ENCODE measurements around the gene ACD. TPM values are rescaled to one million over a fixed set of nuclear protein-coding genes. Genes with fewer than 3 reads are reported as not detected.

The ACD gene
- total and polyA plus RNA-seq, 2 of the 4 experiments (the other 2 are of a cell fraction): 15.6 to 31.1 TPM

DNA sequence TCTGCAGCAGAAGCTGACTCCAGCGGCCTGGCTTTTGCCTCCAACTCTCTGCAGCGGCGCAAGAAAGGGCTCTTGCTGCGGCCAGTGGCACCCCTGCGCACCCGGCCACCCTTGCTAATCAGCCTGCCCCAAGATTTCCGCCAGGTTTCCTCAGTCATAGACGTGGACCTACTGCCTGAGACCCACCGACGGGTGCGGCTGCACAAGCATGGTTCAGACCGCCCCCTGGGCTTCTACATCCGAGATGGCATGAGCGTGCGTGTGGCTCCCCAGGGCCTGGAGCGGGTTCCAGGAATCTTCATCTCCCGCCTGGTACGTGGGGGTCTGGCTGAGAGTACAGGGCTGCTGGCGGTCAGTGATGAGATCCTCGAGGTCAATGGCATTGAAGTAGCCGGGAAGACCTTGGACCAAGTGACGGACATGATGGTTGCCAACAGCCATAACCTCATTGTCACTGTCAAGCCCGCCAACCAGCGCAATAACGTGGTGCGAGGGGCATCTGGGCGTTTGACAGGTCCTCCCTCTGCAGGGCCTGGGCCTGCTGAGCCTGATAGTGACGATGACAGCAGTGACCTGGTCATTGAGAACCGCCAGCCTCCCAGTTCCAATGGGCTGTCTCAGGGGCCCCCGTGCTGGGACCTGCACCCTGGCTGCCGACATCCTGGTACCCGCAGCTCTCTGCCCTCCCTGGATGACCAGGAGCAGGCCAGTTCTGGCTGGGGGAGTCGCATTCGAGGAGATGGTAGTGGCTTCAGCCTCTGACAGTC is 2.0 kb upstream of the ACD start:
- H2BK120ac ChIP-seq (ENCODE audit: low read depth, low read length): no peak overlapping the region
- H3K14ac ChIP-seq (replicated peaks; ENCODE audit: low read depth, low read length): no peak overlapping the region
- dilution Hi-C loops (cut with HindIII; ENCODE audit: low sequenced_read_pairs, unreplicated experiment) (no loop called here), in situ Hi-C loops (cut with MboI; ENCODE audit: low sequenced_read_pairs) (loop anchor here (10.0 kb wide), 1 partner anchor 137 kb away; the partner anchor contains the start of gene RIPOR1), intact Hi-C loops (cut with micrococcal nuclease) (no loop called here)
- no peak overlapping the region for H3K4ac ChIP-seq (ENCODE audit: low read depth, low read length)
- no peak overlapping the region for H3K4me3 ChIP-seq (ENCODE audit: insufficient read depth, low read depth, low read length)
- no peak overlapping the region for H2AFZ ChIP-seq (replicated peaks; ENCODE audit: low read length, poor library complexity)
- peaks cover 11% of the 10 kb centered on the region for H3K4me1 ChIP-seq (ENCODE audit: control insufficient read depth, insufficient read depth, low read length)
- H3K56ac ChIP-seq (ENCODE audit: extremely low read depth, insufficient read depth, low read length): no peak overlapping the region
- H2BK20ac ChIP-seq (ENCODE audit: low read depth, low read length): no peak overlapping the region
- 95% methylated on average over 28 of the region's 34 CpGs; no CpG with 5 or more reads in 1 of the 2 experiments for WGBS, 2 experiments (ENCODE audit: extremely low coverage in 2 of 2, insufficient read length in 1 of 2)
- no peak for DNase-seq
- H3K9me3 ChIP-seq (ENCODE audit: control insufficient read depth, insufficient read depth, low read length): no peaks in the 10 kb centered on the region
- H3K4me2 ChIP-seq (ENCODE audit: low read depth, low read length): no peak overlapping the region
- no TSS peak for BruUV-seq (replicated peaks)
- H3K27ac ChIP-seq (ENCODE audit: insufficient read depth, low read length): no peak overlapping the region
- no peak overlapping the region for H4K5ac ChIP-seq (ENCODE audit: low read depth, low read length)
- H4K91ac ChIP-seq (ENCODE audit: insufficient read depth, low read depth, low read length): no peak overlapping the region
- H2AK9ac ChIP-seq (replicated peaks; ENCODE audit: low read depth, low read length, poor library complexity): no peak overlapping the region
- no peak overlapping the region for H2AK5ac ChIP-seq (ENCODE audit: low read depth, low read length)
- H2BK15ac ChIP-seq (ENCODE audit: low read depth, low read length): no peak overlapping the region
- H4K20me1 ChIP-seq (ENCODE audit: insufficient read depth, low read length): peaks cover 5% of the 10 kb centered on the region
- TF ChIP-seq USF2 (IDR thresholded peaks at IDR 0.05; ENCODE audit: low read depth, low read length) (no peak), CEBPB (IDR thresholded peaks at IDR 0.05; ENCODE audit: low read depth, low read length) (no peak), POLR2A (IDR thresholded peaks at IDR 0.05; ENCODE audit: low read depth, low read length) (no peak), RAD21 (IDR thresholded peaks at IDR 0.05; ENCODE audit: low read length) (no peak), RFX5 (IDR thresholded peaks at IDR 0.05; ENCODE audit: low read depth, low read length) (no peak), MAFK (IDR thresholded peaks at IDR 0.05; ENCODE audit: low read depth, low read length) (no peak), BHLHE40 (IDR thresholded peaks at IDR 0.05; ENCODE audit: low read depth, low read length) (no peak), SMC3 (IDR thresholded peaks at IDR 0.05; ENCODE audit: low read depth, low read length) (no peak), RCOR1 (IDR thresholded peaks at IDR 0.05; ENCODE audit: insufficient replicate concordance, low read length) (no peak), CHD1 (IDR thresholded peaks at IDR 0.05; ENCODE audit: low read depth, low read length) (no peak), MAZ (IDR thresholded peaks at IDR 0.05; ENCODE audit: borderline replicate concordance, low read depth, low read length) (no peak)
- TF ChIP-seq, protein P1, sequence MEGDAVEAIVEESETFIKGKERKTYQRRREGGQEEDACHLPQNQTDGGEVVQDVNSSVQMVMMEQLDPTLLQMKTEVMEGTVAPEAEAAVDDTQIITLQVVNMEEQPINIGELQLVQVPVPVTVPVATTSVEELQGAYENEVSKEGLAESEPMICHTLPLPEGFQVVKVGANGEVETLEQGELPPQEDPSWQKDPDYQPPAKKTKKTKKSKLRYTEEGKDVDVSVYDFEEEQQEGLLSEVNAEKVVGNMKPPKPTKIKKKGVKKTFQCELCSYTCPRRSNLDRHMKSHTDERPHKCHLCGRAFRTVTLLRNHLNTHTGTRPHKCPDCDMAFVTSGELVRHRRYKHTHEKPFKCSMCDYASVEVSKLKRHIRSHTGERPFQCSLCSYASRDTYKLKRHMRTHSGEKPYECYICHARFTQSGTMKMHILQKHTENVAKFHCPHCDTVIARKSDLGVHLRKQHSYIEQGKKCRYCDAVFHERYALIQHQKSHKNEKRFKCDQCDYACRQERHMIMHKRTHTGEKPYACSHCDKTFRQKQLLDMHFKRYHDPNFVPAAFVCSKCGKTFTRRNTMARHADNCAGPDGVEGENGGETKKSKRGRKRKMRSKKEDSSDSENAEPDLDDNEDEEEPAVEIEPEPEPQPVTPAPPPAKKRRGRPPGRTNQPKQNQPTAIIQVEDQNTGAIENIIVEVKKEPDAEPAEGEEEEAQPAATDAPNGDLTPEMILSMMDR (conservative IDR thresholded peaks at IDR 0.05; ENCODE audit: low read depth, low read length): no peak
- no peak overlapping the region for H3K9ac ChIP-seq (ENCODE audit: low read depth, low read length)
- no peak overlapping the region for H3K18ac ChIP-seq (ENCODE audit: low read depth, low read length)
- ATAC-seq (ENCODE audit: low read depth): no peak
- H4K8ac ChIP-seq (ENCODE audit: low read depth in 2 of 2, low read length in 2 of 2): no peak overlapping the region
- ChIA-PET POLR2A (ENCODE audit: unreplicated experiment) (no interaction called here), CTCF (no interaction called here)
- peaks cover 11 to 32% of the 10 kb centered on the region in 2 experiments for H3K79me1 ChIP-seq (ENCODE audit: low read depth in 1 of 2, low read length in 2 of 2)
- H3K23ac ChIP-seq (ENCODE audit: low read depth, low read length): no peak overlapping the region
- H3K9me1 ChIP-seq (ENCODE audit: insufficient read depth, low read length): peaks cover 4% of the 10 kb centered on the region
- H2BK5ac ChIP-seq (ENCODE audit: low read depth, low read length, poor library complexity, severe bottlenecking): no peak overlapping the region
- H3K27me3 ChIP-seq (ENCODE audit: control insufficient read depth, insufficient read depth, low read length): no peaks in the 10 kb centered on the region
- peaks cover 3% of the 10 kb centered on the region; the same call in 1 of the 2 replicates for H3K36me3 ChIP-seq (ENCODE audit: control insufficient read depth, insufficient read depth, low read length)

All from IMR-90 (cell line).